IMR-90 (cell line): ENCODE measurements around the gene PLD6. TPM values are rescaled to one million over a fixed set of nuclear protein-coding genes. Genes with fewer than 3 reads are reported as not detected.
A peak's percentile ranks its signal among the peaks of the same experiment; 100 is the strongest.

Experiments used
- ATAC-seq: fragments of 200-7000 bp; cut with Tn5 transposase; 2 replicates; pipeline ENCODE4 v1.9.1; 2020; ENCODE audit warnings: low read depth, mild to moderate bottlenecking, moderate library complexity
- Bru-seq: library from RNA; stranded (reverse); fragments of 400-500 nt; gene quantifications from one replicate; lab custom pipeline; 2021; lab: Mats Ljungman, UMichigan
- BruChase-seq, 2 experiments: library from RNA; stranded (reverse); fragments of 400-500 nt; gene quantifications; one replicate each; lab custom pipeline; 2021; lab: Mats Ljungman, UMichigan
- BruUV-seq: library from RNA; stranded (reverse); fragments of 400-500 nt; replicated peaks from 2 replicates; lab custom pipeline; 2021; lab: Mats Ljungman, UMichigan
- CTCF ChIA-PET: fragments of 300-600 bp; formaldehyde crosslinking; extraction: SDS; loops from one replicate; lab custom pipeline; 2021; ENCODE audit warnings: antibody characterized with exemption; lab: Yijun Ruan, JAX
- POLR2A ChIA-PET: fragments of 300-600 bp; sonication (Branson Sonifier 250); formaldehyde crosslinking; loops from one replicate; lab custom pipeline; 2022; ENCODE audit warnings: antibody characterized with exemption; ENCODE audit not compliant: unreplicated experiment; lab: Charles Lee
- DNase-seq: peaks from one replicate; pipeline ENCODE4 v3.0.0; 2013
- H2AFZ ChIP-seq: replicated peaks from 2 replicates; pipeline ENCODE3; 2013; ENCODE audit warnings: low read length, mild to moderate bottlenecking; ENCODE audit not compliant: poor library complexity
- H2AK5ac ChIP-seq: 2 replicates; pipeline ENCODE4 v1.6.1; 2013; ENCODE audit warnings: low read depth, low read length, inconsistent platforms
- H2AK9ac ChIP-seq: replicated peaks from 2 replicates; pipeline ENCODE3; 2013; ENCODE audit warnings: mild to moderate bottlenecking, low read depth, low read length, moderate library complexity; ENCODE audit not compliant: poor library complexity
- H2BK120ac ChIP-seq: 2 replicates; pipeline ENCODE4 v1.6.1; 2013; ENCODE audit warnings: low read depth, low read length, inconsistent platforms
- H2BK15ac ChIP-seq: 3 replicates; pipeline ENCODE4 v1.6.1; 2013; ENCODE audit warnings: low read depth, low read length, inconsistent platforms
- H2BK20ac ChIP-seq: 2 replicates; pipeline ENCODE4 v1.6.1; 2013; ENCODE audit warnings: low read depth, mild to moderate bottlenecking, inconsistent platforms, low read length, moderate library complexity
- H2BK5ac ChIP-seq: 2 replicates; pipeline ENCODE4 v1.6.1; 2013; ENCODE audit warnings: mild to moderate bottlenecking, low read depth, low read length, inconsistent platforms; ENCODE audit not compliant: poor library complexity, severe bottlenecking
- H3K14ac ChIP-seq: replicated peaks from 2 replicates; pipeline ENCODE4 v1.6.1; 2013; ENCODE audit warnings: low read depth, low read length, inconsistent platforms
- H3K18ac ChIP-seq: 2 replicates; pipeline ENCODE4 v1.6.1; 2013; ENCODE audit warnings: low read depth, low read length, control low read depth
- H3K23ac ChIP-seq: 2 replicates; pipeline ENCODE4 v1.6.1; 2013; ENCODE audit warnings: low read depth, low read length, inconsistent platforms
- H3K27ac ChIP-seq: 2 replicates; pipeline ENCODE4 v1.5.1; 2013; ENCODE audit warnings: mild to moderate bottlenecking, control low read depth, low read length; ENCODE audit not compliant: insufficient read depth
- H3K27me3 ChIP-seq: 2 replicates; pipeline ENCODE4 v1.6.1; 2013; ENCODE audit warnings: low read length; ENCODE audit not compliant: control insufficient read depth, insufficient read depth
- H3K36me3 ChIP-seq: 2 replicates; pipeline ENCODE4 v1.6.1; 2013; ENCODE audit warnings: low read length, mixed read lengths; ENCODE audit not compliant: control insufficient read depth, insufficient read depth
- H3K4ac ChIP-seq: 2 replicates; pipeline ENCODE4 v1.6.1; 2013; ENCODE audit warnings: low read depth, low read length, inconsistent platforms
- H3K4me1 ChIP-seq: 2 replicates; pipeline ENCODE4 v1.6.1; 2013; ENCODE audit warnings: low read length, mixed read lengths; ENCODE audit not compliant: control insufficient read depth, insufficient read depth
- H3K4me2 ChIP-seq: 2 replicates; pipeline ENCODE4 v1.6.1; 2013; ENCODE audit warnings: low read depth, mild to moderate bottlenecking, control low read depth, low read length, moderate library complexity
- H3K4me3 ChIP-seq: 2 replicates; pipeline ENCODE4 v1.5.1; 2013; ENCODE audit warnings: low read depth, mild to moderate bottlenecking, control low read depth, low read length, moderate library complexity; ENCODE audit not compliant: insufficient read depth
- H3K56ac ChIP-seq: 2 replicates; pipeline ENCODE4 v1.6.1; 2013; ENCODE audit warnings: low read length, inconsistent platforms; ENCODE audit not compliant: insufficient read depth; ENCODE audit errors: extremely low read depth
- H3K79me1 ChIP-seq, 2 experiments: 2 replicates each; pipeline ENCODE4 v1.6.1; 2013; ENCODE audit warnings: low read length in 2 of 2, inconsistent platforms in 1 of 2, low read depth in 1 of 2
- H3K9ac ChIP-seq: 2 replicates; pipeline ENCODE4 v1.6.1; 2013; ENCODE audit warnings: low read depth, low read length, control low read depth
- H3K9me1 ChIP-seq: 2 replicates; pipeline ENCODE4 v1.6.1; 2013; ENCODE audit warnings: low read length, inconsistent platforms; ENCODE audit not compliant: insufficient read depth
- H3K9me3 ChIP-seq: 2 replicates; pipeline ENCODE4 v1.6.1; 2013; ENCODE audit warnings: low read length; ENCODE audit not compliant: control insufficient read depth, insufficient read depth
- H4K20me1 ChIP-seq: 2 replicates; pipeline ENCODE4 v1.6.1; 2013; ENCODE audit warnings: low read length, inconsistent platforms; ENCODE audit not compliant: insufficient read depth
- H4K5ac ChIP-seq: 2 replicates; pipeline ENCODE4 v1.6.1; 2013; ENCODE audit warnings: mild to moderate bottlenecking, low read depth, low read length, control low read depth
- H4K8ac ChIP-seq, 2 experiments: 2 replicates each; pipeline ENCODE4 v1.6.1; 2013; ENCODE audit warnings: low read depth in 2 of 2, low read length in 2 of 2, control low read depth in 1 of 2, inconsistent platforms in 1 of 2
- H4K91ac ChIP-seq: 2 replicates; pipeline ENCODE4 v1.6.1; 2013; ENCODE audit warnings: low read depth, low read length, inconsistent platforms; ENCODE audit not compliant: insufficient read depth
- BHLHE40 ChIP-seq: fragments of 150-350 bp; IDR thresholded peaks from 2 replicates; pipeline ENCODE4 v1.6.1; 2016; ENCODE audit warnings: mild to moderate bottlenecking, low read depth, low read length
- CEBPB ChIP-seq: IDR thresholded peaks from 2 replicates; pipeline ENCODE4 v1.6.1; 2012; ENCODE audit warnings: low read depth, low read length, improper control_type of control experiment
- WGBS, 2 experiments: methylation state at CpG; one replicate each; pipeline versions ENCODE4 v1.1.5 to v1.1.7; 2013; ENCODE audit warnings: missing lambda C conversion rate in 2 of 2; ENCODE audit not compliant: insufficient read length in 1 of 2; ENCODE audit errors: extremely low coverage in 2 of 2; 5-methylcytosine and 5-hydroxymethylcytosine counted together
- dilution Hi-C: fragments of 300-500 bp; cut with HindIII; formaldehyde crosslinking; loops from one replicate; pipeline ENCODE4 v1.14.3; 2018; ENCODE audit warnings: low sequenced_read_pairs; ENCODE audit not compliant: unreplicated experiment
- in situ Hi-C: fragments of 300-500 bp; cut with MboI; formaldehyde crosslinking; loops from 3 replicates; pipeline ENCODE4 v1.14.3; 2019; ENCODE audit warnings: low sequenced_read_pairs, inconsistent platforms, mixed read lengths
- intact Hi-C: fragments of 100-400 bp; cut with micrococcal nuclease; formaldehyde crosslinking; loops from 2 replicates; pipeline ENCODE4 v1.10.0; 2022
- long read RNA-seq: library from polyadenylated mRNA; unstranded; transcript quantifications from one replicate; pipeline ENCODE4 v2.0.0, GENCODE V29; 2021; ENCODE audit not compliant: unreplicated experiment
- polyA plus RNA-seq, 3 experiments: library from polyadenylated mRNA; depleted of rRNA; stranded (reverse); fragments of >200 nt; gene quantifications; 2 replicates each; pipeline ENCODE4 v1.2.3, GENCODE V29; 2012; ENCODE audit warnings: low replicate concordance in 1 of 3
- total RNA-seq: library from RNA; depleted of rRNA; stranded (reverse); fragments of >200 nt; gene quantifications from 2 replicates; pipeline ENCODE4 v1.2.3, GENCODE V29; 2012; rRNA removed
- TF ChIP-seq, protein P1 (sequence below): fragments of 150-350 bp; IDR thresholded peaks from 2 replicates; pipeline ENCODE4 v1.6.1; 2017; ENCODE audit warnings: mild to moderate bottlenecking, antibody characterized with exemption, low read length, low read depth

PLD6 gene, protein sequence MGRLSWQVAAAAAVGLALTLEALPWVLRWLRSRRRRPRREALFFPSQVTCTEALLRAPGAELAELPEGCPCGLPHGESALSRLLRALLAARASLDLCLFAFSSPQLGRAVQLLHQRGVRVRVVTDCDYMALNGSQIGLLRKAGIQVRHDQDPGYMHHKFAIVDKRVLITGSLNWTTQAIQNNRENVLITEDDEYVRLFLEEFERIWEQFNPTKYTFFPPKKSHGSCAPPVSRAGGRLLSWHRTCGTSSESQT
- total RNA-seq (1.1 TPM in 2 replicates), polyA plus RNA-seq (2012; rRNA removed) (0.98 and 1.5 TPM in 2 replicates), Bru-seq, nascent RNA (percentile 44 among the genes with signal in this experiment), BruChase-seq, experiment 1, labeled RNA remaining after a 6-hour chase (percentile 56 among the genes with signal in this experiment), BruChase-seq, experiment 2, labeled RNA remaining after a 2-hour chase (percentile 55 among the genes with signal in this experiment)
- 0.81 and 1.1 TPM in 2 replicates for polyA plus RNA-seq (2012; cell fraction: cytosol; rRNA removed)
- 1.8 and 3.3 TPM in 2 replicates for polyA plus RNA-seq (2012; cell fraction: nucleus; rRNA removed; ENCODE audit: low replicate concordance)
- long read RNA-seq, transcript PLD6-201 (2 exons, 2,560 nt) = major isoform, 7 of 7 reads
- long read RNA-seq, partial matches to known transcripts = 0 of 7 reads
- long read RNA-seq, other reads (novel, unspliced or antisense) = 0 of 7 reads

DNA sequence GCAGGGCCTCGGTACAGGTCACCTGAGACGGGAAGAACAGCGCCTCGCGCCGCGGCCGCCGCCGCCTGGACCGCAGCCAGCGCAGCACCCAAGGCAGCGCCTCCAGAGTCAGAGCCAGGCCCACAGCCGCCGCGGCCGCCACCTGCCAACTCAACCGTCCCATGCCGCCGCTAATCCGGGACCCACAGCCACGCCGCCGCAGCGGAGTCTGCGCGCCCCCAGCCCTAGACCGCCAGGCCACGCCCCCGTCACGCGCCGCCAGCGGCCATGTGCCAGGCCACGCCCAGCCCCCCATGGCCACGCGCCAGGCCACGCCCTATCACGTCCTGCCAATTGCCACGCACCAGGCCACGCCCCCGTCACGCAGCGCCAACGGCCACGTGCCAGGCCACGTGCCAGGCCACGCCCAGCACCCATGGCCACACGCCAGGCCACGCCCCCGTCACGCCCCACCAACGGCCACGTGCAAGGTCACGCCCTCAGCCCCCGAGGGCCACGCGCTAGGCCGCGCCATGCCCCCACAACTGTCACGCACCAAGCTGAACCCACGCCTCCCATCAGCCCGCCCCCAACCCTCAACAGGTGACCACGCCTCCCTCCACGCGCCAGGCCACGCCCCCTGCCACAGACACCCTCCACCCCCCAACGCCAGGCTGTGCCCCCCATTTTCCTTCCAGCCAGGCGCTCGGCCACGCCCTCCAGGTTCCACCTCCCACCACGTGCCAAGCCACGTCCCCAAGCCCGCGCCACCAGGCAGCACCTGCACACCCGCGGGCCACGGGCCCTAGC is at the start of gene PLD6:
Gene PLD6, minus strand, starts transcription at position 210 of the 789 bp plus-strand sequence. Its CDS starts 47 bp downstream, at position 163.
- Histone ChIP-seq H4K91ac (peak within 1 kb of the TSS; percentile 47), H2AK5ac (peak within 1 kb of the TSS; percentile 70), H3K4me3 (peak within 1 kb of the TSS; percentile 39), H3K9me3 (no peaks in the 10 kb centered on the region), H3K9me1 (peaks cover 13% of the 10 kb centered on the region; the same call in 1 of the 2 replicates), H3K56ac (no peak within 1 kb of the TSS), H3K14ac (peak within 1 kb of the TSS; percentile 62; the same call in 1 of the 2 replicates), H2BK5ac (no peak within 1 kb of the TSS), H3K27me3 (no peaks in the 10 kb centered on the region), H3K9ac (peak within 1 kb of the TSS; percentile 63), H3K23ac (peak within 1 kb of the TSS; percentile 81), H4K20me1 (peaks cover 3% of the 10 kb centered on the region; the same call in 1 of the 2 replicates), H4K8ac (peak within 1 kb of the TSS; percentile 66 to 78; a peak in 3 of 4 replicates), H3K4me2 (peak within 1 kb of the TSS; percentile 87), H4K5ac (peak within 1 kb of the TSS; percentile 64), H2BK120ac (peak within 1 kb of the TSS; percentile 55; the same call in 1 of the 2 replicates), H3K4ac (peak within 1 kb of the TSS; percentile 75), H2AK9ac (peak within 1 kb of the TSS; percentile 75), H2BK20ac (peak within 1 kb of the TSS; percentile 44; the same call in 1 of the 2 replicates), H3K4me1 (peaks cover 16% of the 10 kb centered on the region), H2AFZ (peak within 1 kb of the TSS; percentile 85), H3K18ac (peak within 1 kb of the TSS; percentile 29; the same call in 1 of the 2 replicates), H3K79me1 (peaks cover 0 to 3% of the 10 kb centered on the region in 2 experiments; a peak in 2 of 4 replicates), H3K27ac (no peak within 1 kb of the TSS; the same call in 1 of the 2 replicates), H2BK15ac (no peak within 1 kb of the TSS; the same call in 2 of the 3 replicates), H3K36me3 (peaks cover 4% of the 10 kb centered on the region)
- 24% methylated on average over 37 of the region's 78 CpGs; no CpG with 5 or more reads in 1 of the 2 experiments for WGBS, 2 experiments
- TF ChIP-seq, protein P1, sequence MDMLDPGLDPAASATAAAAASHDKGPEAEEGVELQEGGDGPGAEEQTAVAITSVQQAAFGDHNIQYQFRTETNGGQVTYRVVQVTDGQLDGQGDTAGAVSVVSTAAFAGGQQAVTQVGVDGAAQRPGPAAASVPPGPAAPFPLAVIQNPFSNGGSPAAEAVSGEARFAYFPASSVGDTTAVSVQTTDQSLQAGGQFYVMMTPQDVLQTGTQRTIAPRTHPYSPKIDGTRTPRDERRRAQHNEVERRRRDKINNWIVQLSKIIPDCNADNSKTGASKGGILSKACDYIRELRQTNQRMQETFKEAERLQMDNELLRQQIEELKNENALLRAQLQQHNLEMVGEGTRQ = peak; percentile 87
- no peak for TF ChIP-seq CEBPB
- TF ChIP-seq BHLHE40 = peak; percentile 88
- DNase-seq (peak; percentile 39), ATAC-seq (peak; percentile 42)
- BruUV-seq = no TSS peak
- in situ Hi-C loops (no loop called here), dilution Hi-C loops (no loop called here), intact Hi-C loops (no loop called here)
- ChIA-PET CTCF (no interaction called here), POLR2A (no interaction called here)
